HG02852 (cell line): Measurements from ENCODE around the gene IGLL1.
"Not testable (repeated sequence)": the region's sequence is repeated elsewhere in the genome, so short reads cannot be mapped to it uniquely, and the experiment has no call there.

Source experiments
- ATAC-seq: cut with Tn5 transposase; IDR thresholded peaks from one replicate; pipeline ENCODE4 v1.9.1; 2021; ENCODE audit warnings: mild to moderate bottlenecking, moderate library complexity; ENCODE audit not compliant: unreplicated experiment

Gene IGLL1

GRCh38 chr22:23542391-23542790, 37.7 kb downstream of the IGLL1 start:
- not testable (repeated sequence) for ATAC-seq

- ATAC-seq = not testable (repeated sequence)
Observed at GRCh38 chr22:23541849-23542281, 38.2 kb downstream of the IGLL1 start.

GRCh38 chr22:23540837-23541236, 39.3 kb downstream of the IGLL1 start:
- ATAC-seq = not testable (repeated sequence)

DNA sequence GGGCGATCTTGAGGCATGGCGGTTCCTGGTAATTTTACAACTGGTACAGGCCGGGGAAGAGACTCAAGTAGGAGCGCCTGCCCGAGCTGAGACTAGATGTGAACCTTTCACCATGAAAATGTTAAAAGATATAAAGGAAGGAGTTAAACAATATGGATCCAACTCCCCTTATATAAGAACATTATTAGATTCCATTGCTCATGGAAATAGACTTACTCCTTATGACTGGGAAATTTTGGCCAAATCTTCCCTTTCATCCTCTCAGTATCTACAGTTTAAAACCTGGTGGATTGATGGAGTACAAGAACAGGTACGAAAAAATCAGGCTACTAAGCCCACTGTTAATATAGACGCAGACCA, 40.3 kb downstream of the IGLL1 start:
- ATAC-seq = not testable (repeated sequence)

GRCh38 chr22:23539135-23539838, 40.8 kb downstream of the IGLL1 start:
- no peak for ATAC-seq

DNA sequence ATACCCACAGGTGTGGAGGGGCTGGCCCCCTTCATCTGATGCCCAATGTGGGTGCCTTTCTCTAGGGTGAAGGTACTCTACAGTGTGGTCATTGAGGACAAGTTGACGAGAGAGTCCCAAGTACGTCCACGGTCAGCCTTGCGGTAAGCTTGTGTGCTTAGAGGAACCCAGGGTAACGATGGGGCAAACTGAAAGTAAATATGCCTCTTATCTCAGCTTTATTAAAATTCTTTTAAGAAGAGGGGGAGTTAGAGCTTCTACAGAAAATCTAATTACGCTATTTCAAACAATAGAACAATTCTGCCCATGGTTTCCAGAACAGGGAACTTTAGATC, 41.4 kb downstream of the IGLL1 start:
- not testable (repeated sequence) for ATAC-seq

GRCh38 chr22:23537830-23538695, 42.0 kb downstream of the IGLL1 start:
- not testable (repeated sequence) for ATAC-seq

DNA sequence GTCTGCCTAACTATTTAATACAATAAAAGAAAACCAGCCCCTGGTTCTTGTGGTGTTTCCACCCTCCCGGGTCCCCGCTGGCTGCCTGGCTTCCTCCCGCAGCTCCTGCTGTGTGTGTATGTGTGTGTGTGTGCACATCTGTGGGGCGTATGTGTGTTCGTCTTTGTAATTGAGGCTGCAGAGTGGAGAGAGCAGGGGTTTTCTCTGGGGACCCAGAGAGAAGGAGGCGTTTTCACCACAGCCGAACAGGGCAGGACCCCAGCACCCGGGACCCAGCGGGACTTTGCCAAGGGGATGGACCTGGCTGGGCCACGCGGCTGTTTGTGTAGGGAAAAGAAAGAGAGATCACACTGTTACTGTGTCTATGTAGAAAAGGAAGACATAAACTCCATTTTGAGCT, 42.7 kb downstream of the IGLL1 start:
- no peak for ATAC-seq

GRCh38 chr22:23536821-23537345, 43.2 kb downstream of the IGLL1 start:
- no peak for ATAC-seq

DNA sequence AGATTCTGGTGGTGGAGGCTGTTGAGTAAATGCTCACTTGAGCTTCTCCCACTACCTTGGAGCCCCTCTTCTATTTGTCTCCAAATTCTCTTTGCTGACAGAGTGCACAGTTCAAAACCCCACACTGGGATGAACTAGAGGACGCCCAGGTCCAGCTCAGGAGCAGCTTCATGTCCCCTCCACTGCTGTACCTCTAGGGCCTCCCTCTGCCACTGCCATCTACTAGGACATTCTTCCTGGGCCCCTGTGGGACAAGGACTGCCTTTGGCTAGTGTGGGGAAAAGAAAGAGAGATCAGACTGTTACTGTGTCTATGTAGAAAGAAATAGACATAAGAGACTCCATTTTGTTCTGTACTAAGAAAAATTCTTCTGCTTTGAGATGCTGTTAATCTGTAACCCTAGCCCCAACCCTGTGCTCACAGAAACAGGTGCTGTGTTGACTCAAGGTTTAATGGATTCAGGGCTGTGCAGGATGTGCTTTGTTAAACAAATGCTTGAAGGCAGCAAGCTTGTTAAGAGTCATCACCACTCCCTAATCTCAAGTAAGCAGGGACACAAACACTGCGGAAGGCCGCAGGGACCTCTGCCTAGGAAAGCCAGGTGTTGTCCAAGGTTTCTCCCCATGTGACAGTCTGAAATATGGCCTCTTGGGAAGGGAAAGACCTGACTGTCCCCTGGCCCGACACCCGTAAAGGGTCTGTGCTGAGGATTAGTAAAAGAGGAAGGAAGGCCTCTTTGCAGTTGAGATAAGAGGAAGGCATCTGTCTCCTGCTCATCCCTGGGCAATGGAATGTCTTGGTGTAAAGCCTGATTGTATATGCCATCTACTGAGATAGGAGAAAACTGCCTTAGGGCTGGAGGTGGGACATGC, 44.1 kb downstream of the IGLL1 start:
- not testable (repeated sequence) for ATAC-seq

- ATAC-seq = no peak
Observed at GRCh38 chr22:23534851-23535717, 45.0 kb downstream of the IGLL1 start.

- ATAC-seq = no peak
Observed at GRCh38 chr22:23534201-23534850, 45.8 kb downstream of the IGLL1 start.

GRCh38 chr22:23533771-23534191, 46.3 kb downstream of the IGLL1 start:
- no peak for ATAC-seq

GRCh38 chr22:23533328-23533762, 46.7 kb downstream of the IGLL1 start:
- ATAC-seq = no peak

GRCh38 chr22:23532731-23533130, 47.4 kb downstream of the IGLL1 start:
- no peak for ATAC-seq

- ATAC-seq = no peak
Observed at GRCh38 chr22:23531966-23532705, 48.0 kb downstream of the IGLL1 start.

DNA sequence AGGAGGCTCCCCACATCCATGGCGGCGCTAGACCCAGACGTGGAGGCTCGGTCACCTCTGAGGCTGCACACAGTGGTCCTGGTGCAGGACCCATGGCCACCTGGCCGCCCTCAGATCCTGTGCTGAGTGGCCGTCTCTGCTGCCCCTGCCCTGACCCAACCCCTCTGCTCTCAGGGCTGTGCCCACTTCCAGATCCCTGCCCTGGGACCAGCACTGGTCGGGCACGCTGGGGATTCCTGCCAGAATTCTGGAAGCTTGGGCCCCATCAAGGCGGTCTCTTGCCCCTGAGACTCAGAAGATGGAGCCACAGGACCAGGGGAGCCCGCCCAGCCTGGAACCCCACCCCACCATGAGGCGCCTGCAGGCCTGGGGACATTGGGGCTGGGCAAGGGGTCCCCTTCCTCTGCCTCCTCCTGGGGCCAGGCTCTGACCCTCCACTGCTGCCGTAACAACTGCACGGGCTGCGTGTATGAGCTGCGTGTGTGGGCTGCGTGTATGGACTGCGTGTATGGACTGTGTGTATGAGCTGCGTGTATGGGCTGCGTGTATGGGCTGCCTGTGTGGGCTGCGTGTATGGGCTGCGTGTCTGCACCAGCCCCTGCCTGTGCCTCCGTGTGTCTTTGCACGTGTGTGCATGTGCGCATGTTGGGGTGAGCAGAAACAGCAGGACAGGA, 48.7 kb downstream of the IGLL1 start:
- no peak for ATAC-seq

GRCh38 chr22:23530766-23531282, 49.3 kb downstream of the IGLL1 start:
- no peak for ATAC-seq
